K562 (cell line): ENCODE results near the gene HEMGN. TPM values are rescaled to one million over a fixed set of nuclear protein-coding genes. Genes with fewer than 3 reads are reported as not detected.

Experiments used
- CTCF ChIP-seq, 3 experiments: IDR thresholded peaks in 2 of 3; conservative IDR thresholded peaks in 1 of 3; 2 replicates each; pipeline ENCODE4 v1.5.1; 2011 to 2012; ENCODE audit warnings: low read length in 3 of 3, mild to moderate bottlenecking in 3 of 3, control low read depth in 2 of 3, improper control_type of control experiment in 1 of 3, inconsistent platforms in 1 of 3, low read depth in 1 of 3, mixed read lengths in 1 of 3, moderate library complexity in 1 of 3; ENCODE audit not compliant: insufficient read depth in 2 of 3
- DMBX1 ChIP-seq: fragments of 250-450 bp; sonication (Bioruptor Pico); IDR thresholded peaks from 2 replicates; pipeline ENCODE4 v1.8.0; 2022; ENCODE audit warnings: inconsistent platforms, mild to moderate bottlenecking, moderate library complexity, borderline replicate concordance
- HMGXB4 ChIP-seq: sonication (generic); formaldehyde crosslinking; IDR thresholded peaks from 2 replicates; pipeline ENCODE4 v1.8.1; 2023; ENCODE audit warnings: mild to moderate bottlenecking, missing genetic modification reagents
- HOMEZ ChIP-seq: fragments of 250-450 bp; sonication (Bioruptor Pico); IDR thresholded peaks from 2 replicates; pipeline ENCODE4 v1.4.0; 2020; ENCODE audit warnings: mild to moderate bottlenecking, moderate library complexity
- KDM2B ChIP-seq: fragments of 250-450 bp; sonication (Bioruptor Pico); IDR thresholded peaks from 2 replicates; pipeline ENCODE4 v1.8.0; 2021; ENCODE audit warnings: mild to moderate bottlenecking, moderate library complexity
- MAFK ChIP-seq: IDR thresholded peaks from 2 replicates; pipeline ENCODE4 v1.6.1; 2011; ENCODE audit warnings: low read length, improper control_type of control experiment
- MNT ChIP-seq, 2 experiments: fragments of 450-650 bp; conservative IDR thresholded peaks; 2 replicates each; pipeline ENCODE4 v1.6.1; 2017; ENCODE audit warnings: mild to moderate bottlenecking in 2 of 2, moderate library complexity in 2 of 2
- NR2C2 ChIP-seq, 2 experiments: fragments of 200-800 bp in 1 of 2; sonication (Bioruptor generic) in 1 of 2; sonication (generic) in 1 of 2; formaldehyde crosslinking in 1 of 2; IDR thresholded peaks; 2 replicates each; pipeline versions ENCODE4 v1.6.1 to v1.8.0; 2016 to 2022; ENCODE audit warnings: mild to moderate bottlenecking in 1 of 2, missing compliant biosample characterization in 1 of 2, missing genetic modification characterization in 1 of 2, missing genetic modification reagents in 1 of 2
- ZBTB5 ChIP-seq: fragments of 450-650 bp; IDR thresholded peaks from 2 replicates; pipeline ENCODE4 v1.6.1; 2017; ENCODE audit warnings: antibody characterized with exemption
- ZHX1 ChIP-seq: fragments of 150-350 bp; conservative IDR thresholded peaks from 2 replicates; pipeline ENCODE4 v1.6.1; 2014; ENCODE audit warnings: low read length
- ZNF699 ChIP-seq: fragments of 250-450 bp; sonication (Bioruptor Pico); IDR thresholded peaks from 2 replicates; pipeline ENCODE4 v1.8.0; 2021; ENCODE audit warnings: mild to moderate bottlenecking, moderate library complexity; ENCODE audit not compliant: insufficient replicate concordance
- ZSCAN32 ChIP-seq: fragments of 450-650 bp; formaldehyde crosslinking; IDR thresholded peaks from 2 replicates; pipeline ENCODE4 v1.4.0; 2020; ENCODE audit warnings: mild to moderate bottlenecking, moderate library complexity
- polyA plus RNA-seq, 8 experiments: library from polyadenylated mRNA; depleted of rRNA in 4 of 8; stranded (reverse) in 5 of 8; unstranded in 3 of 8; fragments of >200 nt; fragmentation: Nextera tagmentation in 2 of 8; fragmentation: Illumina TruSeq in 1 of 8; extraction: Ambion mirVana in 2 of 8; extraction: Trizol in 1 of 8; gene quantifications; 2 replicates each; pipeline versions ENCODE4 v1.2.1 to v1.2.3, GENCODE V29; 2011 to 2014; ENCODE audit warnings: inconsistent platforms in 1 of 8, missing spikeins in 1 of 8
- total RNA-seq, 7 experiments: library from RNA; depleted of rRNA in 6 of 7; stranded (reverse); fragments of >200 nt in 6 of 7; fragmentation: Illumina TruSeq in 2 of 7; extraction: Trizol in 2 of 7; gene quantifications; 2 replicates each; pipeline versions ENCODE4 v1.2.1 to v1.2.3, GENCODE V29; 2011 to 2021; ENCODE audit warnings: low replicate concordance in 1 of 7

The HEMGN gene
- total and polyA plus RNA-seq, 9 of the 15 experiments (the other 6 are each of a cell fraction or from before 2014, with no cell fraction given): 56.3 to 258 (median 137) TPM

- no peak for TF ChIP-seq MAFK
- peak; percentile 96 for TF ChIP-seq HMGXB4
- peak; percentile 69 to 96 (median 92) for TF ChIP-seq CTCF (IDR thresholded peaks at IDR 0.05 in 2 of 3, conservative IDR thresholded peaks at IDR 0.05 in 1 of 3; ENCODE audit: insufficient read depth in 2 of 3, low read depth in 1 of 3, low read length in 3 of 3)
- TF ChIP-seq ZSCAN32 (CRISPR knock-in tag): peak; percentile 91
- 0 out of 2 replicates have a peak, but pooled peaks have one; percentile 12 for TF ChIP-seq NR2C2 (CRISPR knock-in tag; IDR thresholded peaks at IDR 0.05)
- no peak for TF ChIP-seq NR2C2 (tag; IDR thresholded peaks at IDR 0.05)
- no peak for TF ChIP-seq KDM2B (CRISPR knock-in tag)
- peak; percentile 89 to 95 for TF ChIP-seq MNT (conservative IDR thresholded peaks at IDR 0.05)
- no peak; the same call in 1 of the 2 replicates for TF ChIP-seq ZHX1
- no peak; the same call in 1 of the 2 replicates for TF ChIP-seq DMBX1 (CRISPR knock-in tag)
- no peak for TF ChIP-seq ZNF699
- no peak for TF ChIP-seq ZBTB5
- peak; percentile 72; the same call in 1 of the 2 replicates for TF ChIP-seq HOMEZ (CRISPR knock-in tag)
Observed at GRCh38 chr9:97982683-97983588, 45.0 kb upstream of the HEMGN start, which contains the start of gene ANP32B (continued).
